AG10803 (cell line): ENCODE data around the gene TXNDC2.

ENCODE experiments used
- DNase-seq: peaks from one replicate; pipeline ENCODE4 v3.0.0; 2010; ENCODE audit warnings: low read depth
- H3K4me3 ChIP-seq: 2 replicates; pipeline ENCODE4 v1.5.1; 2011; ENCODE audit warnings: mild to moderate bottlenecking, low read length, control low read depth
- CTCF ChIP-seq: conservative IDR thresholded peaks from 2 replicates; pipeline ENCODE4 v1.5.1; 2011; ENCODE audit warnings: mild to moderate bottlenecking, low read length, control low read depth, inconsistent platforms

The TXNDC2 gene

GRCh38 chr18:9868857-9869714 is 16.7 kb upstream of the TXNDC2 start:
- TF ChIP-seq CTCF, result no peak
- H3K4me3 ChIP-seq, result no peak overlapping the region
- no peak for DNase-seq

- DNase-seq, result peak; percentile 75
Observed at GRCh38 chr18:9869715-9870430, 15.9 kb upstream of the TXNDC2 start.

GRCh38 chr18:9870431-9871008 is 15.3 kb upstream of the TXNDC2 start:
- no peak overlapping the region for H3K4me3 ChIP-seq
- DNase-seq, result no peak
- TF ChIP-seq CTCF, result no peak

More at GRCh38 chr18:9869715-9870430, 15.9 kb upstream of the TXNDC2 start:
- no peak for TF ChIP-seq CTCF
- H3K4me3 ChIP-seq, result no peak overlapping the region

- H3K4me3 ChIP-seq, result no peak overlapping the region
- no peak for DNase-seq
- TF ChIP-seq CTCF, result no peak
Observed at GRCh38 chr18:9871244-9871746, 14.5 kb upstream of the TXNDC2 start.

GRCh38 chr18:9872823-9873222 is 12.9 kb upstream of the TXNDC2 start:
- no peak for DNase-seq
- no peak for TF ChIP-seq CTCF
- no peak overlapping the region for H3K4me3 ChIP-seq

- no peak for DNase-seq
- no peak for TF ChIP-seq CTCF
- no peak overlapping the region for H3K4me3 ChIP-seq
Observed at GRCh38 chr18:9874728-9875127, 11.0 kb upstream of the TXNDC2 start.
